A549 (cell line): ENCODE results near the gene TFAP2E. TPM values are rescaled to one million over a fixed set of nuclear protein-coding genes. Genes with fewer than 3 reads are reported as not detected.

Source experiments
- ATAC-seq, 2 experiments: fragments of 200-7000 bp in 1 of 2; fragments of >200 bp in 1 of 2; cut with Nextera tagmentation in 1 of 2; cut with Tn5 transposase in 1 of 2; 3 replicates each; pipeline versions ENCODE4 v1.8.0 to v1.9.1; 2018 to 2020; ENCODE audit warnings: mild to moderate bottlenecking in 1 of 2, moderate library complexity in 1 of 2
- CTCF ChIA-PET: fragments of 300-600 bp; sonication (Branson Sonifier 250); formaldehyde crosslinking; extraction: SDS; loops from one replicate; lab custom pipeline; 2021; ENCODE audit warnings: antibody characterized with exemption, inconsistent platforms; lab: Yijun Ruan, JAX
- POLR2A ChIA-PET: fragments of 350-600 bp; formaldehyde crosslinking; extraction: SDS; loops from one replicate; lab custom pipeline; 2021; ENCODE audit warnings: antibody characterized with exemption, inconsistent platforms; lab: Yijun Ruan, JAX
- DNase-seq, 2 experiments: peaks; one replicate each; pipeline versions ENCODE4 v3.0.0 to v3.0.0-alpha.2; 2011 to 2016; ENCODE audit warnings: low read depth in 1 of 2, low spot score in 1 of 2
- FAIRE-seq: peaks from 2 replicates; lab custom pipeline; 2011; peaks lifted over from hg19 to GRCh38; lab: Jason Lieb, UNC
- H3K27ac ChIP-seq, 2 experiments: fragments of >200 bp; sonication (Bioruptor Twin); formaldehyde crosslinking; 3 replicates each; pipeline ENCODE4 v1.5.1; 2016 to 2017
- H3K4me1 ChIP-seq: fragments of >200 bp; sonication (Bioruptor Twin); formaldehyde crosslinking; 3 replicates; pipeline ENCODE4 v1.6.1; 2016
- H3K4me2 ChIP-seq: fragments of >200 bp; sonication (Bioruptor Twin); formaldehyde crosslinking; 3 replicates; pipeline ENCODE4 v1.6.1; 2016
- H3K4me3 ChIP-seq: fragments of >200 bp; sonication (Bioruptor Twin); formaldehyde crosslinking; 3 replicates; pipeline ENCODE4 v1.5.1; 2016
- H3K9me3 ChIP-seq: fragments of >200 bp; sonication (Bioruptor Twin); formaldehyde crosslinking; 3 replicates; pipeline ENCODE4 v1.6.1; 2016
- BHLHE40 ChIP-seq: IDR thresholded peaks from 2 replicates; pipeline ENCODE4 v1.6.1; 2012; ENCODE audit warnings: low read depth, low read length, inconsistent platforms
- CBX2 ChIP-seq: fragments of 200-600 bp; sonication (generic); IDR thresholded peaks from 2 replicates; pipeline ENCODE4 v1.6.1; 2016; ENCODE audit warnings: low read depth, mild to moderate bottlenecking, borderline replicate concordance
- FOSB ChIP-seq: fragments of 250-450 bp; sonication (Bioruptor Pico); IDR thresholded peaks from 2 replicates; pipeline ENCODE4 v1.5.0; 2020; ENCODE audit warnings: mild to moderate bottlenecking, moderate library complexity
- FOSL2 ChIP-seq, 2 experiments: fragments of 450-650 bp in 1 of 2; fragments of >200 bp in 1 of 2; sonication (Bioruptor Twin) in 1 of 2; formaldehyde crosslinking; IDR thresholded peaks; 2 replicates each; pipeline versions ENCODE4 v1.5.0 to v1.6.1; 2016 to 2020; ENCODE audit warnings: mild to moderate bottlenecking in 1 of 2, moderate library complexity in 1 of 2
- HDAC2 ChIP-seq: fragments of 200-600 bp; sonication (generic); IDR thresholded peaks from 2 replicates; pipeline ENCODE4 v1.6.1; 2016
- HOXB13 ChIP-seq: fragments of 250-450 bp; sonication (Bioruptor Pico); IDR thresholded peaks from 2 replicates; pipeline ENCODE4 v1.5.0; 2020; ENCODE audit warnings: low read depth, mild to moderate bottlenecking, moderate library complexity
- HOXB5 ChIP-seq: fragments of 250-450 bp; sonication (Bioruptor Pico); IDR thresholded peaks from 2 replicates; pipeline ENCODE4 v1.5.0; 2020; ENCODE audit warnings: mild to moderate bottlenecking, moderate library complexity
- JUN ChIP-seq, 2 experiments: fragments of >200 bp; sonication (Bioruptor Twin); formaldehyde crosslinking; IDR thresholded peaks; 2 replicates in 1 of 2; 3 replicates in 1 of 2; pipeline ENCODE4 v1.6.1; 2016 to 2017
- MAFK ChIP-seq: fragments of 450-650 bp; IDR thresholded peaks from 2 replicates; pipeline ENCODE4 v1.6.1; 2014; ENCODE audit not compliant: partially characterized antibody
- MYC ChIP-seq: IDR thresholded peaks from 2 replicates; pipeline ENCODE4 v1.6.1; 2012; ENCODE audit warnings: mild to moderate bottlenecking, inconsistent platforms, low read length, improper control_type of control experiment, borderline replicate concordance
- NFE2L2 ChIP-seq: fragments of 150-350 bp; conservative IDR thresholded peaks from 2 replicates; pipeline ENCODE4 v1.6.1; 2014; ENCODE audit warnings: low read length
- POLR2A ChIP-seq: IDR thresholded peaks from 2 replicates; pipeline ENCODE4 v1.6.1; 2012; ENCODE audit warnings: mild to moderate bottlenecking, low read length
- ZNF302 ChIP-seq: fragments of 250-450 bp; sonication (Bioruptor Pico); IDR thresholded peaks from 2 replicates; pipeline ENCODE4 v1.9.0; 2021; ENCODE audit warnings: inconsistent platforms, mild to moderate bottlenecking, moderate library complexity
- WGBS: methylation state at CpG from one replicate; pipeline ENCODE4 v1.1.6; 2017; ENCODE audit errors: missing lambda C conversion rate; 5-methylcytosine and 5-hydroxymethylcytosine counted together
- polyA plus RNA-seq, 4 experiments: library from polyadenylated mRNA; depleted of rRNA in 3 of 4; stranded (reverse); fragments of >200 nt; fragmentation: RNase III in 1 of 4; extraction: RNeasy Plus Mini Kit Qiagen cat#74134 plus additional on column Dnase treatment in 1 of 4; gene quantifications; 2 replicates in 3 of 4; 3 replicates in 1 of 4; pipeline ENCODE4 v1.2.3, GENCODE V29; 2011 to 2017
- TF ChIP-seq, protein P1 (sequence below): fragments of >200 bp; sonication (Bioruptor Twin); formaldehyde crosslinking; IDR thresholded peaks from 3 replicates; pipeline ENCODE4 v1.6.1; 2016
- TF ChIP-seq, protein P2 (sequence below): fragments of 150-350 bp; IDR thresholded peaks from 2 replicates; pipeline ENCODE4 v1.6.1; 2014; ENCODE audit warnings: low read depth, mild to moderate bottlenecking, low read length
- TF ChIP-seq, protein P3 (sequence below): IDR thresholded peaks from 2 replicates; pipeline ENCODE4 v1.6.1; 2012

TFAP2E gene
- polyA plus RNA-seq, 2 of the 4 experiments (the other 2 are of a cell fraction): 0.16 to 0.31 TPM

GRCh38 chr1:35559317-35559944 lies 13.7 kb upstream of the TFAP2E start:
- CTCF ChIA-PET: interaction anchor here (1.3 to 3.4 kb wide), 5 partner anchors 9 to 156 kb away, joined by 3 to 15 read pairs (median 7); partner anchors contain the start of gene TFAP2E
- H3K4me1 ChIP-seq: peaks cover 28% of the 10 kb centered on the region; the same call in 2 of the 3 replicates
- no peak for ATAC-seq

GRCh38 chr1:35560256-35561225 lies 12.6 kb upstream of the TFAP2E start:
- 94% methylated on average over 16 of the region's 44 CpGs for WGBS
- ChIA-PET CTCF (interaction anchor here (1.4 to 3.4 kb wide), 5 partner anchors 8 to 215 kb away, joined by 4 to 15 read pairs (median 7); partner anchors contain the start of gene TFAP2E), POLR2A (no interaction called here)
- TF ChIP-seq, protein P1, sequence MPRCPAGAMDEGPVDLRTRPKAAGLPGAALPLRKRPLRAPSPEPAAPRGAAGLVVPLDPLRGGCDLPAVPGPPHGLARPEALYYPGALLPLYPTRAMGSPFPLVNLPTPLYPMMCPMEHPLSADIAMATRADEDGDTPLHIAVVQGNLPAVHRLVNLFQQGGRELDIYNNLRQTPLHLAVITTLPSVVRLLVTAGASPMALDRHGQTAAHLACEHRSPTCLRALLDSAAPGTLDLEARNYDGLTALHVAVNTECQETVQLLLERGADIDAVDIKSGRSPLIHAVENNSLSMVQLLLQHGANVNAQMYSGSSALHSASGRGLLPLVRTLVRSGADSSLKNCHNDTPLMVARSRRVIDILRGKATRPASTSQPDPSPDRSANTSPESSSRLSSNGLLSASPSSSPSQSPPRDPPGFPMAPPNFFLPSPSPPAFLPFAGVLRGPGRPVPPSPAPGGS: no peak
- TF ChIP-seq ZNF302: no peak
- TF ChIP-seq, protein P2, sequence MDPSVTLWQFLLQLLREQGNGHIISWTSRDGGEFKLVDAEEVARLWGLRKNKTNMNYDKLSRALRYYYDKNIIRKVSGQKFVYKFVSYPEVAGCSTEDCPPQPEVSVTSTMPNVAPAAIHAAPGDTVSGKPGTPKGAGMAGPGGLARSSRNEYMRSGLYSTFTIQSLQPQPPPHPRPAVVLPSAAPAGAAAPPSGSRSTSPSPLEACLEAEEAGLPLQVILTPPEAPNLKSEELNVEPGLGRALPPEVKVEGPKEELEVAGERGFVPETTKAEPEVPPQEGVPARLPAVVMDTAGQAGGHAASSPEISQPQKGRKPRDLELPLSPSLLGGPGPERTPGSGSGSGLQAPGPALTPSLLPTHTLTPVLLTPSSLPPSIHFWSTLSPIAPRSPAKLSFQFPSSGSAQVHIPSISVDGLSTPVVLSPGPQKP: no peak
- TF ChIP-seq POLR2A: no peak
- TF ChIP-seq FOSL2 (IDR thresholded peaks at IDR 0.05): no peak
- no peak for TF ChIP-seq FOSL2 (CRISPR knock-in tag; IDR thresholded peaks at IDR 0.05)
- no peak for TF ChIP-seq HDAC2
- TF ChIP-seq, protein P3, sequence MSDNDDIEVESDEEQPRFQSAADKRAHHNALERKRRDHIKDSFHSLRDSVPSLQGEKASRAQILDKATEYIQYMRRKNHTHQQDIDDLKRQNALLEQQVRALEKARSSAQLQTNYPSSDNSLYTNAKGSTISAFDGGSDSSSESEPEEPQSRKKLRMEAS: no peak
- TF ChIP-seq CBX2: no peak
- TF ChIP-seq BHLHE40: no peak
- no peak for TF ChIP-seq MAFK
- TF ChIP-seq HOXB5 (CRISPR knock-in tag): no peak
- TF ChIP-seq NFE2L2: no peak
- no peak for TF ChIP-seq MYC
- TF ChIP-seq FOSB: no peak
- H3K27ac ChIP-seq: no peak overlapping the region
- ATAC-seq (no peak), FAIRE-seq (no peak), DNase-seq (no peak)
- H3K4me1 ChIP-seq: peaks cover 18% of the 10 kb centered on the region; the same call in 2 of the 3 replicates
- H3K9me3 ChIP-seq: no peaks in the 10 kb centered on the region
- no peak overlapping the region for H3K4me2 ChIP-seq
- no peak overlapping the region for H3K4me3 ChIP-seq

More at GRCh38 chr1:35559317-35559944, 13.7 kb upstream of the TFAP2E start:
- POLR2A ChIA-PET: no interaction called here
- peak overlapping the region; percentile 99; the same call in 2 of the 3 replicates for H3K4me2 ChIP-seq
- H3K9me3 ChIP-seq: no peaks in the 10 kb centered on the region
- no peak overlapping the region for H3K27ac ChIP-seq
- no peak overlapping the region for H3K4me3 ChIP-seq
- no peak for DNase-seq
- no peak for TF ChIP-seq HOXB13 (CRISPR knock-in tag)
- TF ChIP-seq, protein P2: no peak
- no peak for TF ChIP-seq FOSB
- TF ChIP-seq JUN (IDR thresholded peaks at IDR 0.05): no peak
- 91% methylated on average over 7 of the region's 7 CpGs for WGBS
- no peak for FAIRE-seq
